ENCODE measurements around the gene BEAN1.

Gene BEAN1

GRCh38 chr16:66516808-66517585 lies 89.9 kb downstream of the BEAN1 start (continued):
- no peak for TF ChIP-seq PATZ1 (CRISPR knock-in tag; IDR thresholded peaks at IDR 0.05; ENCODE audit: borderline replicate concordance)
- TF ChIP-seq ZNF565 (CRISPR knock-in tag; conservative IDR thresholded peaks at IDR 0.05; ENCODE audit: low read depth) = peak; percentile 61; the same call in 1 of the 2 replicates

GRCh38 chr16:66517586-66518263 lies 90.6 kb downstream of the BEAN1 start:
- no peak for ATAC-seq
- TF ChIP-seq ZNF70 (CRISPR knock-in tag; IDR thresholded peaks at IDR 0.05) (no peak), TOX (CRISPR knock-in tag; IDR thresholded peaks at IDR 0.05; ENCODE audit: borderline replicate concordance) (no peak)

GRCh38 chr16:66519482-66520373 lies 92.6 kb downstream of the BEAN1 start:
- no peak for ATAC-seq
- TF ChIP-seq TOX (CRISPR knock-in tag; IDR thresholded peaks at IDR 0.05; ENCODE audit: borderline replicate concordance) (no peak), ISL1 (CRISPR knock-in tag; IDR thresholded peaks at IDR 0.05) (no peak), ZNF70 (CRISPR knock-in tag; IDR thresholded peaks at IDR 0.05) (no peak), PATZ1 (CRISPR knock-in tag; IDR thresholded peaks at IDR 0.05; ENCODE audit: borderline replicate concordance) (no peak), ZC3H10 (CRISPR knock-in tag; IDR thresholded peaks at IDR 0.05) (no peak), CREB5 (CRISPR knock-in tag; IDR thresholded peaks at IDR 0.05; ENCODE audit: low read depth) (no peak), GLIS3 (CRISPR knock-in tag; IDR thresholded peaks at IDR 0.05) (no peak), RARB (CRISPR knock-in tag; IDR thresholded peaks at IDR 0.05) (no peak), POU6F1 (CRISPR knock-in tag; IDR thresholded peaks at IDR 0.05; ENCODE audit: borderline replicate concordance, low read depth) (no peak), ZNF565 (CRISPR knock-in tag; conservative IDR thresholded peaks at IDR 0.05; ENCODE audit: low read depth) (no peak), ARNTL (CRISPR knock-in tag; IDR thresholded peaks at IDR 0.05; ENCODE audit: borderline replicate concordance, low read depth) (no peak), PPARA (CRISPR knock-in tag; IDR thresholded peaks at IDR 0.05; ENCODE audit: borderline replicate concordance) (no peak), ZFP30 (CRISPR knock-in tag; IDR thresholded peaks at IDR 0.05) (no peak), OSR1 (CRISPR knock-in tag; IDR thresholded peaks at IDR 0.05) (no peak), BACH2 (CRISPR knock-in tag; IDR thresholded peaks at IDR 0.05; ENCODE audit: borderline replicate concordance) (no peak), ESRRG (CRISPR knock-in tag; IDR thresholded peaks at IDR 0.05) (no peak), ZFP3 (CRISPR knock-in tag; IDR thresholded peaks at IDR 0.05) (no peak)

- no peak for ATAC-seq
- TF ChIP-seq RARB (CRISPR knock-in tag; IDR thresholded peaks at IDR 0.05) (no peak), ZFP3 (CRISPR knock-in tag; IDR thresholded peaks at IDR 0.05) (no peak), PPARA (CRISPR knock-in tag; IDR thresholded peaks at IDR 0.05; ENCODE audit: borderline replicate concordance) (no peak), ZFP30 (CRISPR knock-in tag; IDR thresholded peaks at IDR 0.05) (no peak), CSRNP3 (CRISPR knock-in tag; IDR thresholded peaks at IDR 0.05) (no peak), TCF4 (CRISPR knock-in tag; IDR thresholded peaks at IDR 0.05; ENCODE audit: borderline replicate concordance) (no peak)
These were observed 93.5 kb downstream of the BEAN1 start for GRCh38 chr16:66520406-66521170.

Data from SK-N-SH treated with all-trans-retinoic acid at 6 μM for 48 hours (cell line).